GM12864 (cell line): ENCODE results near the gene HS6ST3.

Experiments used
- DNase-seq: peaks from one replicate; pipeline ENCODE4 v3.0.0-alpha.2; 2011; ENCODE audit warnings: low read depth
- H3K4me3 ChIP-seq: 2 replicates; pipeline ENCODE4 v1.5.1; 2011; ENCODE audit warnings: mild to moderate bottlenecking, low read depth, low read length, control low read depth
- TF ChIP-seq, protein P1 (sequence below): IDR thresholded peaks from 2 replicates; pipeline ENCODE4 v1.5.1; 2011; ENCODE audit warnings: low read depth, mild to moderate bottlenecking, moderate library complexity, low read length, control low read depth, inconsistent platforms; ENCODE audit errors: missing control alignments

The HS6ST3 gene

DNA sequence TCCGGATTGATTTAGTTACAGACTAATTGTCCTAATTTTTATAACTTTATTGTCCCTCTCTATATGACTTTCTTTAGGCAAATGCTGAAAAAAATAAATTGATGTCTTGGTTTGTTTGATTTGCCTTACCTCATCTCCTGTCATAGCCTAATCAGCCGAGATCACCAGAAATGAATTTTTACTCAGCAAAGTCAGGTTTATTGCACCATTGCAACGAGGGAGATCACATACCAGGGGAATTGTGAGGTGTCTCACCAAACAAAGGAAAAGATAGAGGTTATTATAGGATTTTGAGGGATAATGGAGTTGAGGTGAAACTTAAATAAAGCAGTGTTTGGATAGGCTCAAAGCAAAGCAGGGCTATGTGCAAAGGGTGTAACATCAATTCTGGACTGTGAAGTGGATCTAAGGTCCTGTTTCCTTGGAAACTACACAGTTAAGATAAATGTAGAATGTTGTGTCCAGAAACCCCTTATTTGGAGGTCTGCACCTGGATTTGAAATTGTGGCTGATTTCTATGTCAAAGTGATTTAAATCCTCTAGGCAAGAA, 531.8 kb downstream of the HS6ST3 start:
- no peak overlapping the region for H3K4me3 ChIP-seq
- no peak for DNase-seq
- TF ChIP-seq, protein P1, sequence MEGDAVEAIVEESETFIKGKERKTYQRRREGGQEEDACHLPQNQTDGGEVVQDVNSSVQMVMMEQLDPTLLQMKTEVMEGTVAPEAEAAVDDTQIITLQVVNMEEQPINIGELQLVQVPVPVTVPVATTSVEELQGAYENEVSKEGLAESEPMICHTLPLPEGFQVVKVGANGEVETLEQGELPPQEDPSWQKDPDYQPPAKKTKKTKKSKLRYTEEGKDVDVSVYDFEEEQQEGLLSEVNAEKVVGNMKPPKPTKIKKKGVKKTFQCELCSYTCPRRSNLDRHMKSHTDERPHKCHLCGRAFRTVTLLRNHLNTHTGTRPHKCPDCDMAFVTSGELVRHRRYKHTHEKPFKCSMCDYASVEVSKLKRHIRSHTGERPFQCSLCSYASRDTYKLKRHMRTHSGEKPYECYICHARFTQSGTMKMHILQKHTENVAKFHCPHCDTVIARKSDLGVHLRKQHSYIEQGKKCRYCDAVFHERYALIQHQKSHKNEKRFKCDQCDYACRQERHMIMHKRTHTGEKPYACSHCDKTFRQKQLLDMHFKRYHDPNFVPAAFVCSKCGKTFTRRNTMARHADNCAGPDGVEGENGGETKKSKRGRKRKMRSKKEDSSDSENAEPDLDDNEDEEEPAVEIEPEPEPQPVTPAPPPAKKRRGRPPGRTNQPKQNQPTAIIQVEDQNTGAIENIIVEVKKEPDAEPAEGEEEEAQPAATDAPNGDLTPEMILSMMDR, result no peak

DNA sequence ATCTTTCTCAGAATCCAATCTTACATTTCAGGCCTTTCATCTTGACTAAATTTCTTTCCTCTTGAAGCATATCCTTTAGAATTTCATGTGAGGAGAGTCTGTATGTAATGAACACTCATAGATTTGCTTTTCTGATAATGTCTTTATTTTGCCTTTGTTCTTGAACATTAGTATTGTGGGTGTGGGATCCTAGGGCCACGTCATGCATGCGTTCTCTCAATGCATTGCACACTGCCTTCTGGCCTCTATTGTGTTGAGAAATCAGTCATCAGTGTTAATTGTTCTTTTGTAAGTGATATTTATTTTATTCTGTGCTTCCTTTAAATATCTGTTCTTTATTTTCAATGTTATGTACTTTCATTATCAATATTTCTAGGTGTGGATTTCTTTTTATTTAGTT, 539.4 kb downstream of the HS6ST3 start:
- TF ChIP-seq, protein P1, result no peak
- H3K4me3 ChIP-seq, result no peak overlapping the region
- no peak for DNase-seq

GRCh38 chr13:96632536-96633320, 542.8 kb downstream of the HS6ST3 start:
- no peak overlapping the region for H3K4me3 ChIP-seq
- TF ChIP-seq, protein P1, result no peak
- no peak for DNase-seq

DNA sequence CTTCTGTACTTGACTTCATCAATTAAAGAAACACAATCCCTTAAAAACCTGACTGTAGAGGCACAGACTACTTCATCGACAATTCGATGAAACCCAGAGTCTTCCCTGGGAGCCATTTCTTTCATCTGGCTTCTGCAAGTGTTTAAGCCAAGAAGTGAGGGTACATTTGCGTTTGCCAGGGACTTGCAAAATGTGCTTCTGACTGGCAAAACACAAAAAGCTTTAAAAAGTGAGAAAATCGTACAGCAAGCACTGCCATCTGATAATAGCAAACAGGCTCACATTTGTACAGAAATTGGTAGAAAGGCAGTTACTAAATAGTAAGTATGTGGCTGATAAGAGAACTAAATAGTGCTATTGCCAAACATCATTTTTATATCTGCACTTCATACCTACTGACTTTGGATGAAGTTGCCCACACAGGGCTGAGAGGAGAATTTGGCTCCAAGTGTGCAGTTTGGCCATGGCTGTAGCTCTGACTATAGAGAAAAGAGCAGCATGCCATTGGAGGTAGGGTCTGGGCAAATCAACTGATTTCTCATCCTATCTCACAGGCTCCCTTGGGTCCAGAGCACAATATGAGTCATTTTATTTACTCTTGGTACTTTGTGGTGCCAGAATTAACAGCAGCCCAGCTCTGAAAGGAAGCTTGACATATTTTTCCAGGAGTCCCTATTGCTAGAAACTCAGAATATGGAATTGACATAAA, 546.2 kb downstream of the HS6ST3 start:
- H3K4me3 ChIP-seq, result no peak overlapping the region
- TF ChIP-seq, protein P1, result no peak
- no peak for DNase-seq

- TF ChIP-seq, protein P1, result no peak
- no peak for DNase-seq
- H3K4me3 ChIP-seq, result no peak overlapping the region
Measured at GRCh38 chr13:96637039-96637438, 547.1 kb downstream of the HS6ST3 start.

- DNase-seq, result no peak
- TF ChIP-seq, protein P1, result no peak
- no peak overlapping the region for H3K4me3 ChIP-seq
Measured at GRCh38 chr13:96646101-96646500, 556.2 kb downstream of the HS6ST3 start.
